ENCODE measurements around the gene PTPN23. TPM values are rescaled to one million over a fixed set of nuclear protein-coding genes. Genes with fewer than 3 reads are reported as not detected.

Gene PTPN23
- total RNA-seq, 1 donor from 2014 or later, result 50.3 TPM

DNA sequence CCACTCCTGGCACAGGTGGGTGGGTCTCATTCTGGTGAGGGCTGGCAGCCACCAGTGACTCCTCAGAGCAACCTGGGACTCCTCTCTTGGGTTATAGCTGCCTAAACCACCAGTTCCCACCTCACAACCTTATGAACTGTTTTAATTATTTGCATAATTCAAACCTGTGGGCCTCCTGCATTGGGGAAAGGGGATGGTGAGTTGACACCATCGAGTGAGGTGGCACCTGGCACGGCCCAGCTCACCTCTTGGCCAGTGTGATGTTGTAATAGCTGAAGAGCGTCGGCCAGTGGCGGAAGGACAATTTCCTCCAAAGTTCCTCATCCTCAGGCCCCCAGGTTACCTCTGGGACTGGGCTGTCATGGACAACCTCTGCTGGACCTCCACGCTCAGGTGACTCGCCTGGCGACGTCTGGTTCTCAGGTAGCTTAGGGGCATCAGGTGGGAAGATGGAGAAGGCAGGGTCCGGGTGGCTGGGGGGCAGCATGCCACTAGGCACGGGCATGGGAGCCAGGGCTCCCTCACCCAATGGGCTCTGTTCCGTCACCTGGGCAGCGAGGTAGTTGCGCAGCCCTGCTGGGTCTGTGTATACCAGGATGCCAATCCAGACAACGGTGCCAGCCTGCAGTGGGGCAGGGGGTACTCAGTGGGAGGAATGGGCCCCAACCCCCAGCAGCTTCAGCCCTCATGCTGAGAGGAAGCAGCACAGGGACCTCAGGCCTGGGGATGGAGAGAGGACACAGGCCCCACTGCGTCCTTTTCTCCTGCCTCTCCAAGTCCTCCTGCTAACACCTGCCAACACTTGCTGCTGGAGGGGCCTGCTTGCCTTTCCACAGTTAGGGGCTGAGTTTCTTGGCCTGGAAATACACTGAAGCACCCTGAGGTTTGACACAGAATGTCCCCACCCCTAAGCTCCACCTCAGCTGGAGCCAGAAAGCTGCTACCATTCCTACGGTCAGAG lies 38.5 kb downstream of the PTPN23 start:
- H3K27me3 Mint-ChIP-seq, result no peaks in the 10 kb centered on the region
- no peak overlapping the region for H3K4me3 Mint-ChIP-seq
- H3K36me3 Mint-ChIP-seq (ENCODE audit: low read depth), result peaks cover 62% of the 10 kb centered on the region
- peaks cover 29% of the 10 kb centered on the region for H3K4me1 Mint-ChIP-seq
- DNase-seq, result no peak
- intact Hi-C loops (cut with micrococcal nuclease), result no loop called here
- TF ChIP-seq, protein P1, sequence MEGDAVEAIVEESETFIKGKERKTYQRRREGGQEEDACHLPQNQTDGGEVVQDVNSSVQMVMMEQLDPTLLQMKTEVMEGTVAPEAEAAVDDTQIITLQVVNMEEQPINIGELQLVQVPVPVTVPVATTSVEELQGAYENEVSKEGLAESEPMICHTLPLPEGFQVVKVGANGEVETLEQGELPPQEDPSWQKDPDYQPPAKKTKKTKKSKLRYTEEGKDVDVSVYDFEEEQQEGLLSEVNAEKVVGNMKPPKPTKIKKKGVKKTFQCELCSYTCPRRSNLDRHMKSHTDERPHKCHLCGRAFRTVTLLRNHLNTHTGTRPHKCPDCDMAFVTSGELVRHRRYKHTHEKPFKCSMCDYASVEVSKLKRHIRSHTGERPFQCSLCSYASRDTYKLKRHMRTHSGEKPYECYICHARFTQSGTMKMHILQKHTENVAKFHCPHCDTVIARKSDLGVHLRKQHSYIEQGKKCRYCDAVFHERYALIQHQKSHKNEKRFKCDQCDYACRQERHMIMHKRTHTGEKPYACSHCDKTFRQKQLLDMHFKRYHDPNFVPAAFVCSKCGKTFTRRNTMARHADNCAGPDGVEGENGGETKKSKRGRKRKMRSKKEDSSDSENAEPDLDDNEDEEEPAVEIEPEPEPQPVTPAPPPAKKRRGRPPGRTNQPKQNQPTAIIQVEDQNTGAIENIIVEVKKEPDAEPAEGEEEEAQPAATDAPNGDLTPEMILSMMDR (IDR thresholded peaks at IDR 0.05), result no peak
- ChIA-PET POLR2A (no interaction called here), CTCF (interaction anchor here (0.9 kb wide), 1 partner anchor 56 kb away, joined by 3 read pairs; the partner anchor contains the start of gene SCAP)
- ATAC-seq (ENCODE audit: low read depth), result no peak
- no peak overlapping the region for H3K27ac Mint-ChIP-seq
- H3K9me3 Mint-ChIP-seq, result no peaks in the 10 kb centered on the region

DNA sequence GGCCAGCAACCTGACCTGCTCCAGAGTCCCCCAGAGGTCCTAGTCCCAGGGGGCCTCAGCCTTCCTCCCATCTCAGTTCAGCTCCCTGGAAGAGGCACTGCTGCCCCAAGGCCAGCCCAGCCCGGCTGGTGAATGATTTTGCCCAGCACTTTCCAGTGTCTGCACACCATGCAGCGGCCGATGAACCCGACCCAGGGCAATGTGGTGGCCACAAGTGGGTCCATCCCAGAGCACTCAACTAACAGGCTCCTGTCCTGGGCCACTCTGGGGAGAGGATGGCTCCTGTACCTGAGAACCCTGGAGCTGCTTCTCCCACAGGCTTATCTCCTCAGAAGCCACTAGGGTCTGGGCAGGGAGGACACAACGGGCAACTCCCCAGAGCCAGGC lies 39.2 kb downstream of the PTPN23 start:
- H3K4me1 Mint-ChIP-seq, result peaks cover 23% of the 10 kb centered on the region
- ChIA-PET CTCF (interaction anchor here (0.9 to 2.3 kb wide), 2 partner anchors 55 to 94 kb away, joined by 3 to 8 read pairs; partner anchors contain the start of genes ELP6 and SCAP), POLR2A (no interaction called here)
- H3K36me3 Mint-ChIP-seq (ENCODE audit: low read depth), result peaks cover 61% of the 10 kb centered on the region
- no peaks in the 10 kb centered on the region for H3K27me3 Mint-ChIP-seq
- intact Hi-C loops (cut with micrococcal nuclease), result no loop called here
- no peak overlapping the region for H3K4me3 Mint-ChIP-seq
- no peak for ATAC-seq (ENCODE audit: low read depth)
- TF ChIP-seq, protein P1 (IDR thresholded peaks at IDR 0.05), result no peak
- DNase-seq, result no peak
- H3K9me3 Mint-ChIP-seq, result no peaks in the 10 kb centered on the region
- no peak overlapping the region for H3K27ac Mint-ChIP-seq

DNA sequence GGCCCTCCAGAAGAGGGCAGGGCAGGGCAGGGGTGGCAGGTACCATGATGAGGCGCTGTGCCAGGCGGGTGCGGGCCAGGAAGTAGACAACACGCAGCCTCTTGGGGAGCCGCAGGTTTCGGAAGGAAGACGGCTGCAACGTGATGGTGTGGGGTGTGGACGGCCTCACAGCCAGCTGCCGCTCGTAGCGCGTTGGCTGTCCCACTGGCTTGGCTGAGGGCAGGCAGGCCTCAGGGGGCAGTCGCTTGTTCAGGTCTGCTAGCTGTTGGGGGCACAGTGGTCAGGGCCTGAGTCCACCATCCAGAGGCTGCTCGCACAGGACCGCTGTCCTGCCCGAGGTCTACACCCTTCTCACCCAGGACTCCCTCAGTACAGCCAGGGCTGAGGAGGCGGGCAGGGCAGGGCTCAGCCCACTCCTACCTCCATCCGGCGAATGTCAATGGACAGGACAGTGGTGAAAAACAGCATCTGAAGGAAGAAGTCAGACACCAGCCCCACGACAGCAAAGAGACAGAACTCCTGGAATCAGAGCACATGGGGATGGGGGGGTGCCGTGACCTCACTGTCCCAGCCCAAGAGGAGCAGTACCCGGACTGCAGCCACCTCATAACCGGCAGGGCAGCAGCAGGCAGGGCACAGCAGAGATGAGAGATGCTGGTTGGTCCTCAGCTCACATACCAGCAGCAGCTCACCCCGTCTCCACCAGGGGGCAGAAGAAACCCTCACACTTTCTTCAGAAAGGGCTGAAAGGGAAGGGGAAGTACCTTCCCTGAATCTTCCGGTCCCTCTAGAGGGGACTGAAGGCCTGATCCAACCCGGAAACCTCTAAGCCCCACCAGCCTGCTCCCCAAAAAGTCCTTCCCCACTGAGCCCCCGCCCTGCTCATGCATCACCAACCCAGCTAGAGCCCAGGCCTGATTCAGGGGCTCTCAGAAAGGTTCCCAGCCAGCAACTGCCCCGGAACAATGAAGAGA lies 40.0 kb downstream of the PTPN23 start:
- TF ChIP-seq, protein P1 (IDR thresholded peaks at IDR 0.05), result no peak
- ATAC-seq (ENCODE audit: low read depth) (peak; percentile 98), DNase-seq (peak; percentile 75)
- no peaks in the 10 kb centered on the region for H3K27me3 Mint-ChIP-seq
- ChIA-PET POLR2A (interaction anchor here (0.6 to 2.2 kb wide), 4 partner anchors 40 to 93 kb away, joined by 4 to 11 read pairs (median 7); partner anchors contain the start of genes PTPN23 and SCAP), CTCF (interaction anchor here (0.7 to 2.3 kb wide), 13 partner anchors 15 to 257 kb away, joined by 3 to 24 read pairs (median 6); partner anchors contain the start of genes ELP6, PTPN23 and SCAP)
- no peaks in the 10 kb centered on the region for H3K9me3 Mint-ChIP-seq
- H3K27ac Mint-ChIP-seq, result peak overlapping the region; percentile 98
- H3K4me3 Mint-ChIP-seq, result peak overlapping the region; percentile 75
- H3K36me3 Mint-ChIP-seq (ENCODE audit: low read depth), result peaks cover 60% of the 10 kb centered on the region
- H3K4me1 Mint-ChIP-seq, result peaks cover 16% of the 10 kb centered on the region
- intact Hi-C loops (cut with micrococcal nuclease), result loop anchor here (1.0 kb wide), 4 partner anchors 40 to 369 kb away; partner anchors contain the start of gene ELP6

DNA sequence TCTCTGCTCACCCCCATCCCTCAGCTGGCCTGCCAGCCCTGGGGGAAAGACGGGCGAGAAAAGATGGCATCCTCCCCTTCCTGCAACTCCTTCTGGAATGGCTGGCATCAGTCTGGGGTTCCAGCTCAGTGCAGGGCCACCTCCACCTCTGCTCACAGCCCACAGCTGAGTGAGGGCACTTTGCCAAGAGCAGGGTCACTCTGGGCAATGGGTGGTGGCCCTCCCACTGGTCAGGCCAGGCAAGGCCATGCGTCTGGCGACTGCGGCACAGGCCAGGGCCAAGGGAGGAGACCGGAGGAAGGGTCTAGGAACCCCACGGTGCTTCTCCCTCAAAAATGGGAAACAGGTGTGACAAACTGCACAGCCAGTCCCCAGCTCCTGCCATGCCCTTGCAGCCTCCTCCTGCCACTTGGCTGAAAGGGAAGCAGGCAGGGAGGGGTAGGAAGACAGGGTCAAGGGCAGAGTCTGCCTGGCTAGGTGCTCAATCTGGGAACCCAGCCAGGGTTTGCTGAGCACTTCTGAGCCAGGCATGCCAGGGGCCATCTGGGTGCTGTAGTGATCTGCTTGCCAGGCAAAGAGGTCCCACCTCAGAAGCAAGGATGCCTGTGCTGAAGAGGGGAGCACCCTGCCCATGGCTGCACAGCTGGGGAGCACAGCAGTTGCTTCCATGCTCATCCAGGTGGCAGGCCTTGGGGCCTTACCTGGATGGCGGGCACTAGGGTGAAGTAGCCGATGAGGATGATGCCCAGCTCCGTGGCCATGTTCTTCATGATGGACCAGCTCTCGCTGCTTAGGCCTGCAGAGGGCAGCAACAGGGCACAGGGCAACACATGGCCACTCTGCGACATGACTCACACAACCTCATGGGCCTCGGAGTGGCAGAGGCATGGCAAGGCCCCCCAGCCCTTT lies 41.2 kb downstream of the PTPN23 start:
- CTCF ChIA-PET, result interaction anchor here (1.2 to 2.3 kb wide), 7 partner anchors 41 to 258 kb away, joined by 3 to 24 read pairs (median 6); partner anchors contain the start of genes ELP6, PTPN23 and SCAP
- intact Hi-C loops (cut with micrococcal nuclease), result loop anchor here (1.0 kb wide), 4 partner anchors 42 to 367 kb away; partner anchors contain the start of gene ELP6
- no peak overlapping the region for H3K4me3 Mint-ChIP-seq
- TF ChIP-seq, protein P1 (IDR thresholded peaks at IDR 0.05), result no peak
- H3K36me3 Mint-ChIP-seq (ENCODE audit: low read depth), result peaks cover 58% of the 10 kb centered on the region
- peaks cover 16% of the 10 kb centered on the region for H3K4me1 Mint-ChIP-seq
- POLR2A ChIA-PET, result interaction anchor here (0.6 to 2.2 kb wide), 3 partner anchors 41 to 59 kb away, joined by 4 to 11 read pairs (median 9); partner anchors contain the start of genes PTPN23 and SCAP
- ATAC-seq (ENCODE audit: low read depth) (no peak), DNase-seq (no peak)
- H3K27me3 Mint-ChIP-seq, result no peaks in the 10 kb centered on the region
- H3K27ac Mint-ChIP-seq, result peak overlapping the region; percentile 98
- no peaks in the 10 kb centered on the region for H3K9me3 Mint-ChIP-seq
